PFSK-1 (cell line): ENCODE measurements around the gene CRB1.

Experiments
- FOXP2 ChIP-seq: optimal IDR thresholded peaks from 2 replicates; pipeline ENCODE3; 2011; ENCODE audit warnings: borderline replicate concordance, control low read depth, inconsistent platforms; ENCODE audit not compliant: insufficient read depth; ENCODE audit errors: extremely low read length, extremely low read depth
- POLR2AphosphoS5 ChIP-seq: IDR thresholded peaks from 2 replicates; pipeline ENCODE4 v1.6.1; 2012; ENCODE audit warnings: low read depth, mild to moderate bottlenecking, control low read depth, low read length, moderate library complexity
- SIN3A ChIP-seq: IDR thresholded peaks from 2 replicates; pipeline ENCODE4 v1.6.1; 2012; ENCODE audit warnings: mild to moderate bottlenecking, low read length, moderate library complexity, borderline replicate concordance; ENCODE audit not compliant: insufficient read depth
- TAF1 ChIP-seq: IDR thresholded peaks from 2 replicates; pipeline ENCODE4 v1.6.1; 2012; ENCODE audit warnings: low read length, control low read depth, borderline replicate concordance; ENCODE audit not compliant: insufficient read depth
- TF ChIP-seq, protein P1 (sequence below), 2 experiments: IDR thresholded peaks; 2 replicates each; pipeline versions ENCODE4 v1.6.1 to v1.8.0; 2011 to 2012; ENCODE audit warnings: low read depth in 2 of 2, low read length in 2 of 2, control low read depth in 1 of 2, inconsistent platforms in 1 of 2, mild to moderate bottlenecking in 1 of 2, moderate library complexity in 1 of 2; ENCODE audit not compliant: insufficient read depth in 1 of 2

Gene CRB1

DNA sequence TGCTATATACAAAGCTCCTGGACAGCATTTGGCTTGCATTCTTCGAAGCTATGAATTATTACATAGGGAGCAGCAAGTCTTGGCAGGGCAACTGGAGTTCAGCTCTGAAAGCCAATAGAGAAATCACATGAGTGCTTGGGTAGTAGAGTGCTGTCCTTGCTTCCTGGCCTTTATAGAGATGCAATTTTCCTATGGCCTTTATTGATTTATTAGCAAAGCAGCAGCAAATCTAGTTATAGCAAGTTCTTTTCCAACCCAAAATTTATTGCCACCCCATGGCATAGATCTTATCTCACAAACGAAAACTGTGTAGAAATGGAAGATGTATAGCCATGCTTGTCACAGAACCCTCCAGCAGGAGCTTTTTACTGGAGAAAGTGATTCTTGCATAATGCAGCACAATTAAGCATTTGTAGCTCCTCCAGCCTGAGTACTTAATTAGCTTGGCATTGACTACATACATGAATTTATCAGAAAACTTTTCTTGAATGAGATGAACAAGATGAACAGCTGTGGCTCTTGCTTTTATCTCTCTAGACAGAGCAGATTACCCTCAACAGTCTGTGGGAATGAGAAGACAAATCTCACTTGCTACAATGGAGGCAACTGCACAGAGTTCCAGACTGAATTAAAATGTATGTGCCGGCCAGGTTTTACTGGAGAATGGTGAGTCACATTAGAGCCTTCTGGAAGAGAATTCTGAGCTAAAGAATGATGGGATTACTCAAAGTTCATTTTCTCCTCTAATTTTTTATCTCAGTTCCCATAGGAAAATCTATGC lies 170.1 kb downstream of the CRB1 start:
- TF ChIP-seq SIN3A (no peak), TAF1 (no peak)
- TF ChIP-seq, protein P1, sequence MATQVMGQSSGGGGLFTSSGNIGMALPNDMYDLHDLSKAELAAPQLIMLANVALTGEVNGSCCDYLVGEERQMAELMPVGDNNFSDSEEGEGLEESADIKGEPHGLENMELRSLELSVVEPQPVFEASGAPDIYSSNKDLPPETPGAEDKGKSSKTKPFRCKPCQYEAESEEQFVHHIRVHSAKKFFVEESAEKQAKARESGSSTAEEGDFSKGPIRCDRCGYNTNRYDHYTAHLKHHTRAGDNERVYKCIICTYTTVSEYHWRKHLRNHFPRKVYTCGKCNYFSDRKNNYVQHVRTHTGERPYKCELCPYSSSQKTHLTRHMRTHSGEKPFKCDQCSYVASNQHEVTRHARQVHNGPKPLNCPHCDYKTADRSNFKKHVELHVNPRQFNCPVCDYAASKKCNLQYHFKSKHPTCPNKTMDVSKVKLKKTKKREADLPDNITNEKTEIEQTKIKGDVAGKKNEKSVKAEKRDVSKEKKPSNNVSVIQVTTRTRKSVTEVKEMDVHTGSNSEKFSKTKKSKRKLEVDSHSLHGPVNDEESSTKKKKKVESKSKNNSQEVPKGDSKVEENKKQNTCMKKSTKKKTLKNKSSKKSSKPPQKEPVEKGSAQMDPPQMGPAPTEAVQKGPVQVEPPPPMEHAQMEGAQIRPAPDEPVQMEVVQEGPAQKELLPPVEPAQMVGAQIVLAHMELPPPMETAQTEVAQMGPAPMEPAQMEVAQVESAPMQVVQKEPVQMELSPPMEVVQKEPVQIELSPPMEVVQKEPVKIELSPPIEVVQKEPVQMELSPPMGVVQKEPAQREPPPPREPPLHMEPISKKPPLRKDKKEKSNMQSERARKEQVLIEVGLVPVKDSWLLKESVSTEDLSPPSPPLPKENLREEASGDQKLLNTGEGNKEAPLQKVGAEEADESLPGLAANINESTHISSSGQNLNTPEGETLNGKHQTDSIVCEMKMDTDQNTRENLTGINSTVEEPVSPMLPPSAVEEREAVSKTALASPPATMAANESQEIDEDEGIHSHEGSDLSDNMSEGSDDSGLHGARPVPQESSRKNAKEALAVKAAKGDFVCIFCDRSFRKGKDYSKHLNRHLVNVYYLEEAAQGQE (IDR thresholded peaks at IDR 0.05; ENCODE audit: insufficient read depth in 1 of 2, low read depth in 2 of 2, low read length in 2 of 2): no peak

DNA sequence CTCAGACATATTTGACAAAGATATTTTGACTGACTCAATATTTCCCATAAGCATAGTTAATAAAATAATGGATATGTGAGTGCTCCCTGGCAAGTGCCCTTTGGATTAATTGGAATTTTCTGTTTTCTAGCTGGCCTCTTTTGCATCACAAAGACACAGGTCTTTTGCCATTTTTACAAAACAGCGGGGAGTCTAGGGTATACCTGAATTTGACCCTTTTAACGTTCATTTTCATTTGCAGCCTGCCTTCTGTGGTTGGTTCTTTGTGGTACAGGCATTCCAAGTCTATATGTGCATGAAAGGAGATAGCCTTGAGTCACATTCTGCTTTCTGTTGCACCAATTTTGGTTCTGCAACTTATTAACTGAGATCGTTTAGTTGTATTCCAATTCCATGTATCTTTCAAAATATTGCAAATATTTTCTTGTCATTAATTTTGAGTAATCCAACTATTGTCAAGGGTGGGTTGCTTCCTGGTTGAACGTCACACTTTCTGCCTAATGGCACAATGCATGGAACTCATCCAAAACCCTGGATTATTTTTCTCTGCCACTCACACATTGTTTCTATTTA lies 171.7 kb downstream of the CRB1 start:
- TF ChIP-seq TAF1: no peak
- no peak for TF ChIP-seq FOXP2
- no peak for TF ChIP-seq SIN3A
- TF ChIP-seq POLR2AphosphoS5: no peak
- TF ChIP-seq, protein P1 (IDR thresholded peaks at IDR 0.05; ENCODE audit: insufficient read depth in 1 of 2, low read depth in 2 of 2, low read length in 2 of 2): no peak

DNA sequence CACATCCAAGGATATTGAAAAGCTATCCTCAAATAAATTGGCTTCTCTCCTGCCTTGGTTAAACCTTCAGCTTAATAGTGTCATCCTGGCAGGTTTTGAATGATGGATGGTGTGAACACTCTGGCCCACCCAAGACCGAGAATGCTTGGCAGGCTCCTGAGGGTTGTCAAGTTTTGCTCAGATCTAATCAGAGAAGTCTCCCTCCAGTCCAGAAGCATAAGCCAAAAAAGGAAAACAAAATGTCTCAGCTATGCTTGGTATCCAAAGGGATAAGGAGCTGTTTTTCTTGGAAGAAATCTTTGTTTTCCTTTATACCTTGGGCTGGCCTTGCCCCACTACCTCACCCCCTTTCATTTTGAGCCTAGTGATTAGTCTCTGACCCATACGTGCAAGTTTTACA lies 172.7 kb downstream of the CRB1 start:
- no peak for TF ChIP-seq FOXP2
- TF ChIP-seq, protein P1 (IDR thresholded peaks at IDR 0.05; ENCODE audit: insufficient read depth in 1 of 2, low read depth in 2 of 2, low read length in 2 of 2): no peak
- no peak for TF ChIP-seq TAF1
- no peak for TF ChIP-seq SIN3A
- TF ChIP-seq POLR2AphosphoS5: no peak

DNA sequence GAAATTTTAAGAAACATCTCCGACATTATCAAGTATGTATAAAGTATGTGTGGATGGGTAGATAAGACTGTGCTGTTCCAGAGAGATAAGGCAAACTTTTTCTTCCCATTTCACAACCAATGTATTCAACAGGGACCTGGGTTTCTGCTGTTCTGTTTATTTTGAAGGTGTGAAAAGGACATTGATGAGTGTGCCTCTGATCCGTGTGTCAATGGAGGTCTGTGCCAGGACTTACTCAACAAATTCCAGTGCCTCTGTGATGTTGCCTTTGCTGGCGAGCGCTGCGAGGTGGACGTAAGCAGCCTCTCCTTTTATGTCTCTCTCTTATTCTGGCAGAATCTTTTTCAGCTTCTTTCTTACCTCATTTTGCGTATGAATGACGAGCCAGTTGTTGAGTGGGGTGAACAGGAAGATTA lies 174.0 kb downstream of the CRB1 start:
- TF ChIP-seq TAF1: no peak
- TF ChIP-seq SIN3A: no peak
- TF ChIP-seq POLR2AphosphoS5: no peak

DNA sequence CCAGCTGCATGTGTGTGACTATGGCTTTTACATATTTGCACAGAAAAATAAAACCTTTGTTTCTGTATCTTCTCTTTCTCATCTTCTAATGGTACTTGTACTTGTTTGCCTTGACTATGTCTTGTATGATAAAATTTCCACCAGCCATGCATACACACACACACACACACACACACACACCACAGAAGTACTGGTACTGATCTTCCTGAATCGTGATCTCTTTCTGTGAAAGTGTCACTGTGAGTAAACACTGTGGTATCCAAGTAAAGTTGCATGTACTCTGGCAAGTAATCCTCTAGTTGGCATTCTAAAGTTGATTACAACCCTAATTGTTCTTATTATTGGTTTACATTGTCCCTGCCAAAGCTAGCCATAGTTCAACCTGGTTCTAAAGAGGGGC lies 176.7 kb downstream of the CRB1 start:
- TF ChIP-seq POLR2AphosphoS5: no peak
- TF ChIP-seq, protein P1 (IDR thresholded peaks at IDR 0.05; ENCODE audit: insufficient read depth in 1 of 2, low read depth in 2 of 2, low read length in 2 of 2): no peak
- TF ChIP-seq FOXP2: no peak
- TF ChIP-seq TAF1: no peak
- TF ChIP-seq SIN3A: no peak
